Endothelial cell of umbilical vein (primary cell): ENCODE measurements around the gene PKP4. TPM values are rescaled to one million over a fixed set of nuclear protein-coding genes. Genes with fewer than 3 reads are reported as not detected.

Experiments used
- BruUV-seq: library from RNA; stranded (reverse); fragments of 400-500 nt; replicated peaks from 2 replicates; lab custom pipeline; 2021; lab: Mats Ljungman, UMichigan
- CTCF ChIA-PET: fragments of 300-600, 350-600 bp; sonication (Branson Sonifier 250); formaldehyde crosslinking; loops from one replicate; lab custom pipeline; 2021; ENCODE audit warnings: antibody characterized with exemption, inconsistent platforms; lab: Charles Lee
- POLR2A ChIA-PET: fragments of 300-600, 350-600 bp; sonication (Branson Sonifier 250); formaldehyde crosslinking; loops from one replicate; lab custom pipeline; 2021; ENCODE audit warnings: antibody characterized with exemption, inconsistent platforms; lab: Charles Lee
- DNase-seq: peaks from one replicate; pipeline ENCODE4 v3.0.0-alpha.2; 2011; ENCODE audit warnings: low read depth, low spot score
- FAIRE-seq: peaks from 2 replicates; lab custom pipeline; 2011; peaks lifted over from hg19 to GRCh38; lab: Jason Lieb, UNC
- H2AFZ ChIP-seq: 2 replicates; pipeline ENCODE4 v1.6.0; 2012; ENCODE audit warnings: low read depth, low read length, control low read depth, inconsistent platforms
- H3K27ac ChIP-seq: 2 replicates; pipeline ENCODE4 v1.5.1; 2011; ENCODE audit warnings: low read depth, mild to moderate bottlenecking, control low read depth, low read length, moderate library complexity; ENCODE audit not compliant: insufficient read depth
- H3K27me3 ChIP-seq, 2 experiments: 2 replicates each; pipeline versions ENCODE4 v1.6.0 to v1.6.1; 2011; ENCODE audit warnings: low read length in 2 of 2, mixed read lengths in 1 of 2; ENCODE audit not compliant: control insufficient read depth in 2 of 2, insufficient read depth in 2 of 2
- H3K36me3 ChIP-seq, 2 experiments: 2 replicates in 1 of 2; 3 replicates in 1 of 2; pipeline ENCODE4 v1.5.1; 2011; ENCODE audit warnings: low read length in 2 of 2, mild to moderate bottlenecking in 1 of 2, moderate library complexity in 1 of 2; ENCODE audit not compliant: control insufficient read depth in 2 of 2, insufficient read depth in 2 of 2; ENCODE audit errors: extremely low read depth in 1 of 2
- H3K4me1 ChIP-seq: 3 replicates; pipeline ENCODE4 v1.5.1; 2011; ENCODE audit warnings: mild to moderate bottlenecking, low read length; ENCODE audit not compliant: control insufficient read depth, insufficient read depth; ENCODE audit errors: extremely low read depth
- H3K4me2 ChIP-seq: 2 replicates; pipeline ENCODE4 v1.6.1; 2011; ENCODE audit warnings: low read length, control low read depth, mixed read lengths; ENCODE audit not compliant: insufficient read depth
- H3K4me3 ChIP-seq, 3 experiments: fragments of 200-600 bp in 1 of 3; sonication (generic), shearing (Covaris generic) in 1 of 3; replicated peaks in 1 of 3; 2 replicates each; pipeline ENCODE4 v1.5.1; 2011 to 2016; ENCODE audit warnings: control low read depth in 3 of 3, low read length in 3 of 3, mild to moderate bottlenecking in 2 of 3, inconsistent platforms in 1 of 3, low read depth in 1 of 3, moderate library complexity in 1 of 3; ENCODE audit not compliant: insufficient read depth in 1 of 3
- H3K79me2 ChIP-seq: 2 replicates; pipeline ENCODE4 v1.6.0; 2012; ENCODE audit warnings: low read length, inconsistent platforms; ENCODE audit not compliant: control insufficient read depth, insufficient read depth
- H3K9ac ChIP-seq: replicated peaks from 2 replicates; pipeline ENCODE3; 2011; ENCODE audit warnings: low read length, control low read depth; ENCODE audit not compliant: insufficient read depth; ENCODE audit errors: extremely low read depth
- H3K9me1 ChIP-seq: replicated peaks from 3 replicates; pipeline ENCODE4 v1.6.0; 2011; ENCODE audit warnings: mild to moderate bottlenecking, low read length; ENCODE audit not compliant: control insufficient read depth, insufficient read depth; ENCODE audit errors: extremely low read depth
- H3K9me3 ChIP-seq: replicated peaks from 2 replicates; pipeline ENCODE4 v1.5.1; 2012; ENCODE audit warnings: low read length, inconsistent platforms; ENCODE audit not compliant: control insufficient read depth, insufficient read depth
- H4K20me1 ChIP-seq: replicated peaks from 2 replicates; pipeline ENCODE3; 2011; ENCODE audit warnings: mild to moderate bottlenecking, low read length; ENCODE audit not compliant: control insufficient read depth, insufficient read depth; ENCODE audit errors: extremely low read depth
- CTCF ChIP-seq, 2 donors: IDR thresholded peaks; 1 replicate in 1 of 2; 2 replicates in 1 of 2; pipeline ENCODE4 v1.5.1; 2011; ENCODE audit warnings: low read length in 2 of 2, mild to moderate bottlenecking in 2 of 2, moderate library complexity in 2 of 2, control low read depth in 1 of 2, inconsistent platforms in 1 of 2, low read depth in 1 of 2; ENCODE audit not compliant: insufficient read depth in 1 of 2; ENCODE audit errors: extremely low read depth in 1 of 2
- EZH2 ChIP-seq: IDR thresholded peaks from 2 replicates; pipeline ENCODE4 v1.6.1; 2012; ENCODE audit warnings: borderline replicate concordance, low read depth, mild to moderate bottlenecking, moderate library complexity, low read length, inconsistent platforms; ENCODE audit not compliant: severe bottlenecking
- FOS ChIP-seq: IDR thresholded peaks from 2 replicates; pipeline ENCODE4 v1.6.1; 2011; ENCODE audit warnings: mild to moderate bottlenecking, low read length, moderate library complexity, borderline replicate concordance; ENCODE audit not compliant: insufficient read depth
- GATA2 ChIP-seq: IDR thresholded peaks from 2 replicates; pipeline ENCODE4 v1.7.0; 2011; ENCODE audit warnings: low read depth, mild to moderate bottlenecking, moderate library complexity, mixed read lengths, low read length; ENCODE audit not compliant: insufficient read length, insufficient read depth
- JUN ChIP-seq: IDR thresholded peaks from 2 replicates; pipeline ENCODE4 v1.6.1; 2011; ENCODE audit warnings: borderline replicate concordance, low read depth; ENCODE audit not compliant: insufficient read length, insufficient read depth
- MAX ChIP-seq: IDR thresholded peaks from 2 replicates; pipeline ENCODE4 v1.6.1; 2011; ENCODE audit not compliant: insufficient read depth, insufficient read length
- MYC ChIP-seq: IDR thresholded peaks from one replicate; pipeline ENCODE4 v1.6.1; 2011; ENCODE audit warnings: mild to moderate bottlenecking, low read depth, low read length
- POLR2A ChIP-seq: IDR thresholded peaks from 2 replicates; pipeline ENCODE4 v1.6.1; 2012; ENCODE audit warnings: low read depth, mild to moderate bottlenecking, control low read depth, low read length
- POLR2AphosphoS5 ChIP-seq: IDR thresholded peaks from 2 replicates; pipeline ENCODE4 v1.6.1; 2012; ENCODE audit warnings: low read depth, mild to moderate bottlenecking, control low read depth, low read length, moderate library complexity; ENCODE audit not compliant: insufficient read depth
- dilution Hi-C: fragments of 300-500 bp; cut with MboI; formaldehyde crosslinking; loops from one replicate; pipeline ENCODE4 v1.15.0; 2019; ENCODE audit warnings: low sequenced_read_pairs; ENCODE audit not compliant: extremely low pct_ligation_motif_present
- intact Hi-C: fragments of 100-400 bp; cut with micrococcal nuclease; formaldehyde crosslinking; loops from one replicate; pipeline ENCODE4 v1.10.0; 2022
- polyA plus RNA-seq, 4 experiments: library from polyadenylated mRNA; depleted of rRNA in 3 of 4; stranded (reverse) in 3 of 4; unstranded in 1 of 4; fragments of >200 nt; gene quantifications; 2 replicates each; pipeline versions ENCODE4 v1.2.1 to v1.2.3, GENCODE V29; 2011 to 2012; ENCODE audit warnings: missing spikeins in 1 of 4
- total RNA-seq: library from RNA; stranded (reverse); gene quantifications from 2 replicates; pipeline ENCODE4 v1.2.3, GENCODE V29; 2021

The PKP4 gene
- total and polyA plus RNA-seq, 2 donors (not counting 3 experiments of a cell fraction or from before 2014, with no cell fraction given): 35.4 to 68.5 TPM

DNA sequence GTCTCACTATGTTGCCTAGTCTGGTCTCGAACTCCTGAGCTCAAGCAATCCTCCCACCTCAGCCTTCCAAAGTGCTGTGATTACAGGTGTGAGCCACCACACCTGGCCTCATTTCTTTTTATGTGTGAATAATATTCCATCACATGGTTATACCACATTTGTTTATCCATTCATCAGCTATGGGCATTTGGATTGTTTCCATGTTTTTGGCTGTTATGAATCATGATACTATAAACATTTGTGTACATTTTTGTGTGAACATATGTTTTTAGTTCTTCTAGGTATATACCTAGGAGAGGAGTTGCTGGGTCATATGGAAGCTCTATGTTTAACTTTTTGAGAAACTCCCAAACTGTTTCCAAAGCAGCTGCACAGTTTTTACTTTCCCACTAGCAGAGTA lies 24.4 kb downstream of the PKP4 start:
- peaks cover 32% of the 10 kb centered on the region for H3K79me2 ChIP-seq
- TF ChIP-seq FOS: no peak
- TF ChIP-seq GATA2: no peak
- no peak for TF ChIP-seq POLR2AphosphoS5
- TF ChIP-seq MAX: no peak
- no peak for TF ChIP-seq CTCF (IDR thresholded peaks at IDR 0.05; ENCODE audit: extremely low read depth in 1 of 2, insufficient read depth in 1 of 2, low read depth in 1 of 2, low read length in 2 of 2)
- TF ChIP-seq POLR2A: no peak
- TF ChIP-seq MYC: no peak
- no peak for TF ChIP-seq JUN
- TF ChIP-seq EZH2: no peak
- BruUV-seq: no TSS peak

More for the DNA sequence above, 24.4 kb downstream of the PKP4 start:
- Histone ChIP-seq H3K4me3 (no peak overlapping the region), H3K27me3 (no peaks in the 10 kb centered on the region), H3K9me1 (no peaks in the 10 kb centered on the region), H2AFZ (no peak overlapping the region), H3K9me3 (no peaks in the 10 kb centered on the region), H3K36me3 (no peaks in the 10 kb centered on the region), H3K9ac (no peak overlapping the region), H4K20me1 (no peaks in the 10 kb centered on the region), H3K27ac (no peak overlapping the region), H3K4me1 (peaks cover 9% of the 10 kb centered on the region), H3K4me2 (no peak overlapping the region)
- intact Hi-C loops (no loop called here), dilution Hi-C loops (no loop called here)
- ChIA-PET CTCF (interaction anchor here (1.5 kb wide), 1 partner anchor 265 kb away, joined by 3 read pairs; no protein-coding TSS in a partner anchor), POLR2A (no interaction called here)
- no peak for DNase-seq
- no peak for FAIRE-seq
